GM21515 (cell line): Measurements from ENCODE around the gene MEGF11.

Experiments
- ATAC-seq: cut with Tn5 transposase; IDR thresholded peaks from one replicate; pipeline ENCODE4 v1.9.1; 2021; ENCODE audit not compliant: unreplicated experiment

MEGF11 gene

GRCh38 chr15:66040211-66040892 is 213.2 kb downstream of the MEGF11 start:
- ATAC-seq = no peak

GRCh38 chr15:66039117-66039871 is 214.3 kb downstream of the MEGF11 start:
- ATAC-seq = no peak

GRCh38 chr15:66038387-66039116 is 215.0 kb downstream of the MEGF11 start:
- no peak for ATAC-seq

- ATAC-seq = no peak
These were observed 216.7 kb downstream of the MEGF11 start for GRCh38 chr15:66036859-66037258.

- ATAC-seq = no peak
These were observed 217.6 kb downstream of the MEGF11 start for GRCh38 chr15:66035901-66036300.

- ATAC-seq = no peak
These were observed 220.4 kb downstream of the MEGF11 start for GRCh38 chr15:66033143-66033542.

GRCh38 chr15:66032006-66032405 is 221.5 kb downstream of the MEGF11 start:
- ATAC-seq = no peak

- ATAC-seq = no peak
These were observed 222.9 kb downstream of the MEGF11 start for GRCh38 chr15:66030650-66031049.

GRCh38 chr15:66029650-66030049 is 223.9 kb downstream of the MEGF11 start:
- no peak for ATAC-seq

GRCh38 chr15:66027268-66027805 is 226.2 kb downstream of the MEGF11 start:
- no peak for ATAC-seq

- ATAC-seq = no peak
These were observed 227.6 kb downstream of the MEGF11 start for GRCh38 chr15:66025972-66026371.

GRCh38 chr15:66025015-66025452 is 228.5 kb downstream of the MEGF11 start:
- no peak for ATAC-seq

- no peak for ATAC-seq
These were observed 229.4 kb downstream of the MEGF11 start for GRCh38 chr15:66024116-66024515.

GRCh38 chr15:66023311-66023972 is 230.1 kb downstream of the MEGF11 start:
- ATAC-seq = no peak

GRCh38 chr15:66022163-66022525 is 231.4 kb downstream of the MEGF11 start:
- ATAC-seq = no peak

GRCh38 chr15:66021496-66022162 is 231.9 kb downstream of the MEGF11 start:
- no peak for ATAC-seq

GRCh38 chr15:66019826-66020398 is 233.6 kb downstream of the MEGF11 start:
- ATAC-seq = no peak

GRCh38 chr15:66019368-66019767 is 234.2 kb downstream of the MEGF11 start:
- ATAC-seq = no peak

GRCh38 chr15:66018488-66018797 is 235.1 kb downstream of the MEGF11 start:
- ATAC-seq = no peak

GRCh38 chr15:66017792-66018487 is 235.6 kb downstream of the MEGF11 start:
- ATAC-seq = no peak
